ENCODE measurements around the gene TESMIN. TPM values are rescaled to one million over a fixed set of nuclear protein-coding genes. Genes with fewer than 3 reads are reported as not detected.
A peak's percentile ranks its signal among the peaks of the same experiment; 100 is the strongest.

TESMIN gene
- total and polyA plus RNA-seq, 2 of the 4 experiments (the other 2 are of a cell fraction): 0.90 to 2.2 TPM

DNA sequence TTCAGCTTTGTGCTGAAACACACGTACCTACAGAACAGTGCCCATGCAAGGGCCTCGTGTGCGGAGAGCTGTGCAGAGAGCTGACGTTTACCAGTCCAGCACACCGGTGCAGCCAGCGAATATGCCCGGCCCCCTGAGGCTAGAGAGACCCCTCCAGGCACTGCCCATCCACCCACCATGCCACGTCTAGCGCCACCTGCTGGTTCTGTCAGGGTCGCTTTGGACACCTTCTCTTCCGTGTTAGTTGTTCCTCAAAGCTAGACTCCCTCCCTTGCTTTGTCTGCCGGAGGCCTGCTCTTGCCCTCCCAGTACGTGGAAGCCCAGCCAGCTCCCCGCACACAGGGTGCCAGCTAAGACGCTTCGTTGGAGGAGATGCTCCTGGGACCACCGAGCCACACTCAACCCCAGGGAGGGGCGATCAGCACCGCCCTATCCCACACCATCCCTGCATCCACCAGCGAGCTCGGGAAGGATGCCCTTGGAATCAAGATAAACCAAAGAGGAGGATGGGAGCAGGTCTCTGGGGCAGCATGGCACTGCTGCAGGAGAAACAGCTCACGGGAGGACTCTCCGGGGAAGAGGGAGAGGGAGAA, 47.0 kb upstream of the TESMIN start:
- Histone ChIP-seq H3K4me3 (ENCODE audit: insufficient read depth, low read depth, low read length) (no peak overlapping the region), H4K5ac (ENCODE audit: low read depth, low read length) (no peak overlapping the region), H3K56ac (ENCODE audit: extremely low read depth, insufficient read depth, low read length) (no peak overlapping the region), H2BK5ac (ENCODE audit: low read depth, low read length, poor library complexity, severe bottlenecking) (no peak overlapping the region), H3K79me1 (ENCODE audit: low read depth in 1 of 2, low read length in 2 of 2) (peaks cover 0 to 6% of the 10 kb centered on the region in 2 experiments; a peak in 1 of 4 replicates), H3K27me3 (ENCODE audit: control insufficient read depth, insufficient read depth, low read length) (no peaks in the 10 kb centered on the region), H3K4me2 (ENCODE audit: low read depth, low read length) (no peak overlapping the region), H3K4me1 (ENCODE audit: control insufficient read depth, insufficient read depth, low read length) (no peaks in the 10 kb centered on the region), H3K9me1 (ENCODE audit: insufficient read depth, low read length) (no peaks in the 10 kb centered on the region), H2BK120ac (ENCODE audit: low read depth, low read length) (no peak overlapping the region), H3K9ac (ENCODE audit: low read depth, low read length) (no peak overlapping the region), H4K91ac (ENCODE audit: insufficient read depth, low read depth, low read length) (no peak overlapping the region), H3K36me3 (ENCODE audit: control insufficient read depth, insufficient read depth, low read length) (peaks cover 45% of the 10 kb centered on the region), H4K20me1 (ENCODE audit: insufficient read depth, low read length) (no peaks in the 10 kb centered on the region), H3K14ac (replicated peaks; ENCODE audit: low read depth, low read length) (no peak overlapping the region), H2AK9ac (replicated peaks; ENCODE audit: low read depth, low read length, poor library complexity) (peak overlapping the region; percentile 35), H2BK20ac (ENCODE audit: low read depth, low read length) (no peak overlapping the region), H3K4ac (ENCODE audit: low read depth, low read length) (no peak overlapping the region), H2AFZ (replicated peaks; ENCODE audit: low read length, poor library complexity) (peak overlapping the region; percentile 17), H4K8ac (ENCODE audit: low read depth in 2 of 2, low read length in 2 of 2) (no peak overlapping the region), H2BK15ac (ENCODE audit: low read depth, low read length) (no peak overlapping the region), H3K18ac (ENCODE audit: low read depth, low read length) (no peak overlapping the region), H3K9me3 (ENCODE audit: control insufficient read depth, insufficient read depth, low read length) (no peaks in the 10 kb centered on the region), H3K23ac (ENCODE audit: low read depth, low read length) (no peak overlapping the region), H3K27ac (ENCODE audit: insufficient read depth, low read length) (no peak overlapping the region), H2AK5ac (ENCODE audit: low read depth, low read length) (no peak overlapping the region)
- BruUV-seq (replicated peaks): no TSS peak
- peak; percentile 29; the same call in 1 of the 2 replicates for ATAC-seq (ENCODE audit: low read depth)
- DNase-seq: no peak
- WGBS, 2 experiments (ENCODE audit: extremely low coverage in 2 of 2, insufficient read length in 1 of 2): 46% methylated on average over 6 of the region's 23 CpGs; no CpG with 5 or more reads in 1 of the 2 experiments
- TF ChIP-seq RAD21 (IDR thresholded peaks at IDR 0.05; ENCODE audit: low read length) (peak; percentile 41), SMC3 (IDR thresholded peaks at IDR 0.05; ENCODE audit: low read depth, low read length) (peak; percentile 44)
- TF ChIP-seq, protein P1, sequence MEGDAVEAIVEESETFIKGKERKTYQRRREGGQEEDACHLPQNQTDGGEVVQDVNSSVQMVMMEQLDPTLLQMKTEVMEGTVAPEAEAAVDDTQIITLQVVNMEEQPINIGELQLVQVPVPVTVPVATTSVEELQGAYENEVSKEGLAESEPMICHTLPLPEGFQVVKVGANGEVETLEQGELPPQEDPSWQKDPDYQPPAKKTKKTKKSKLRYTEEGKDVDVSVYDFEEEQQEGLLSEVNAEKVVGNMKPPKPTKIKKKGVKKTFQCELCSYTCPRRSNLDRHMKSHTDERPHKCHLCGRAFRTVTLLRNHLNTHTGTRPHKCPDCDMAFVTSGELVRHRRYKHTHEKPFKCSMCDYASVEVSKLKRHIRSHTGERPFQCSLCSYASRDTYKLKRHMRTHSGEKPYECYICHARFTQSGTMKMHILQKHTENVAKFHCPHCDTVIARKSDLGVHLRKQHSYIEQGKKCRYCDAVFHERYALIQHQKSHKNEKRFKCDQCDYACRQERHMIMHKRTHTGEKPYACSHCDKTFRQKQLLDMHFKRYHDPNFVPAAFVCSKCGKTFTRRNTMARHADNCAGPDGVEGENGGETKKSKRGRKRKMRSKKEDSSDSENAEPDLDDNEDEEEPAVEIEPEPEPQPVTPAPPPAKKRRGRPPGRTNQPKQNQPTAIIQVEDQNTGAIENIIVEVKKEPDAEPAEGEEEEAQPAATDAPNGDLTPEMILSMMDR (conservative IDR thresholded peaks at IDR 0.05; ENCODE audit: low read depth, low read length): peak; percentile 42
- TF ChIP-seq, protein P2, sequence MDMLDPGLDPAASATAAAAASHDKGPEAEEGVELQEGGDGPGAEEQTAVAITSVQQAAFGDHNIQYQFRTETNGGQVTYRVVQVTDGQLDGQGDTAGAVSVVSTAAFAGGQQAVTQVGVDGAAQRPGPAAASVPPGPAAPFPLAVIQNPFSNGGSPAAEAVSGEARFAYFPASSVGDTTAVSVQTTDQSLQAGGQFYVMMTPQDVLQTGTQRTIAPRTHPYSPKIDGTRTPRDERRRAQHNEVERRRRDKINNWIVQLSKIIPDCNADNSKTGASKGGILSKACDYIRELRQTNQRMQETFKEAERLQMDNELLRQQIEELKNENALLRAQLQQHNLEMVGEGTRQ (IDR thresholded peaks at IDR 0.05; ENCODE audit: low read depth, low read length): no peak
- intact Hi-C loops (cut with micrococcal nuclease) (no loop called here), dilution Hi-C loops (cut with HindIII; ENCODE audit: low sequenced_read_pairs, unreplicated experiment) (no loop called here), in situ Hi-C loops (cut with MboI; ENCODE audit: low sequenced_read_pairs) (no loop called here)
- ChIA-PET CTCF (interaction anchor here (0.6 to 1.4 kb wide), 3 partner anchors 10 to 400 kb away, joined by 3 to 5 read pairs (median 3); no protein-coding TSS in a partner anchor), POLR2A (ENCODE audit: unreplicated experiment) (no interaction called here)

Data from IMR-90 (cell line).